HL-60/S4 (cell line): ENCODE measurements around the gene MAGI2.
"Not testable (repeated sequence)": the region's sequence is repeated elsewhere in the genome, so short reads cannot be mapped to it uniquely, and the experiment has no call there.

Experiments used
- in situ Hi-C: fragments of 300-500 bp; cut with MboI; formaldehyde crosslinking; loops from 2 replicates; pipeline ENCODE4 v1.14.3; 2022; ENCODE audit warnings: low sequenced_read_pairs

The MAGI2 gene

DNA sequence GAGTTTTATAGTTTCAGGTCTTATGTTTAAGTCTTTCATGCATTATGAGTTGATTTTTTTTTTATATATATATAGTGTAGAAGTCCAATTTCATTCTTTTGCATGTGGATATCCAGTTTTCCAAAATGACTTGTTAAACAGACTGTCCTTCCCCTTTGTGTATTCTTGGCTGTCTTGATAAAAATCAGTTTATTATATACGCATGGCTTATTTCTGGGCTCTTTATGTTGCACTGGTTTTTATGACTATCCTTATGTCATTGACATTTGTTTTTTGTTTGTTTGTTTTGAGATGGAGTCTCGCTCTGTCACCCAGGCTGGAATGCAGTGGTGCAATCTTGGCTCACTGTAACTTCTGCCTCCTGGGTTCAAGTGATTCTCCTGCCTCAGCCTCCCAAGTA lies 485.9 kb downstream of the MAGI2 start:
- in situ Hi-C loops = not testable (repeated sequence)

DNA sequence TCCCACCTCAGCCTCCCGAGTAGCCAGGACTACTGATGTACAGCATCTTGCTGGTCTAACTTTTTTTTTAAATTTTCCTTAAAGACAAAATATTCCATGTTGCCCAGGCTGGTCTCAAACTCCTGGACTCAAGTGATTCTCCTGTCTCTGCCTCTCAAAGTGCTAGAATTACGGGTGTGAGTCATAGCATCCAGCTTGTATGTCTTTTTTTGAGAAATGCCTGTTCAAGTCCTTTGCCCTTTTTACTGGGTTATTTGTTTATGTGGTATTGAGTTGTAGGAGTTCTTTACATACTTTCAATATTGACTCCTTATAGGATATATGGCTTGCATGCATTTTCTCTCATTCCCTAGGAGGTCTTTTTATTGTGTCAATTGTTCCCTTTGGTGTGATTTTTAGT lies 486.4 kb downstream of the MAGI2 start:
- in situ Hi-C loops = no loop called here

DNA sequence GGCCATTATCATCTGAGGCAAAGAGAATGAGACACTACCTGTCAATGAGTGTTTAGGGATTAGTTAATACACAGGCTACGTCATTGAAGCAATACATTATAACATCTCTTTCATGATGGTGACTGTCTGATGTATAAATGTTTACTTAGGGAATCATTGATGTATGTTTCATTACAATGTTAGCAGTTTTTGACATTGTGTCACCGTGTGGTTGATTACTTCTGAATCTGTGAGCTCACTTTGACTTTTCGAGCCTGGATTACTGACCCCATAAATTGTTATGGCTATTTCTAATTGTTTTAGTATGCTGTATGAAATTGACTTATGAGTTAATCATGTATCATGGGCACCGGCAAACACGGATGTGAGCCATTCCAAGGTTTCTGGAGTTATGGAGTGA lies 494.0 kb downstream of the MAGI2 start:
- in situ Hi-C loops = no loop called here

DNA sequence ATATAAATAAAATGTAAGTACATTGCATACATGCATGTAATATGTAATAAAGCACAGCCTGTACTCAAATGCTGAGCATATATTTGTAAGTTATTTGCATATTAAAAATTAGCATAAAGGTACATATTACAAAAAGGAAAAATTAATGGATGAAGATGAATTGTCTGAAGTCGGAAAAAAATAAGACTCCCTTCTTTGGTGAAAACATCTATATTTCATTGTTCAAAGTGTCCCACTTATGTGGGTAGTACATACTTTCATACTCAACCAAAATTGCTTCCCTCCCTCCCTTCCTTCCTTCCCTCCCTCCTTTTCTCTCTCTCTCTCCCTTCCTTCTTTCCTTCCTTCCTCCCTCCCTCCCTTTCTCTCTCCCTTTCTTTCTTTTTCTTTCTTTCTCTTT lies 498.1 kb downstream of the MAGI2 start:
- in situ Hi-C loops = no loop called here

DNA sequence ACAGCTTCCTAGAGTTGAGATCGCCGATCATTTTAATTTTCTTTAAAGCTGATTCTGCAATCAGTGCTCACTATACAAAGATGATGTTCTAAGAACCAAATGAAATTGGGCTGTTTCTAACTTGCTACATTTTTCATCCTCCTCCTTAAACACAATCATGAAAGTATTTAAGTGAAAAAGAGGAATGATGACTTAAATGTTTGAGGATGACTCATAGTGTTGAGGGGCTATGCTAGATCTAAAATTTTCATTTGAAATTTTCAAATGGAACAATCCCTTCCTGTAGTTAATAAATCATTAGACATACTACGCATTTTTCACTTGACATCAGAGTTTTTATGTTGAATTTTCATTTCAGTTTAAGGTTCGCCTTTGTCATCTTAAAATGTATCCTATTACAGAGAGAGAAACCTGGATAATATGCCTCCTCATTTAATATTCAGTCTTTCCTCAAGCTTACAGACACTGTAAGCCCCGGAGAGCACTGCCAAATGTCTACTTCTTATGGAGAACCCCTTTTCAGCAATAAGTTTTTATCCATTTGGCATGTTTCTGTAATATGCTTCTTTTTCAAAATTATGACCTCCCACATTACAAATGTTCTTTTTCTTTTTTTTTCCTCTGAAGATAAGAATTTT lies 499.6 kb downstream of the MAGI2 start:
- in situ Hi-C loops = no loop called here

DNA sequence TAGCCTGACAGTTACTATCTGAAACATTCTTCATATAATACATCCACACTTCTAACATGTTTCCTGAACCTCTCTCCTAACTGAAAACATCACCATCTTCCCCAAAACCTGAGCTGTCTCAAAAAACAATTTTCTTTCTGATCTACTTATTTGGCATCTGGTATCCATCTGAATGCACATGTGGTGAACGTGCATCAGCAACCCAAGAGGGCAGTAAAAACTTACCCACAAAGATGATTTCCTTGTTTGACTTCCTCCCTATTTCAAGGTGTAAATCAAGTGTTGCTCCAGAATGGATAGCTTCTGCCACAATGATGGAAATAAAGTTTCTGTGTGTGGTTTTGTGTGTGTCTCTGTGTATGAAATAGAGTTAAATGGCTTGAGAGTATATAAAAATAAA lies 500.4 kb downstream of the MAGI2 start:
- in situ Hi-C loops = no loop called here

DNA sequence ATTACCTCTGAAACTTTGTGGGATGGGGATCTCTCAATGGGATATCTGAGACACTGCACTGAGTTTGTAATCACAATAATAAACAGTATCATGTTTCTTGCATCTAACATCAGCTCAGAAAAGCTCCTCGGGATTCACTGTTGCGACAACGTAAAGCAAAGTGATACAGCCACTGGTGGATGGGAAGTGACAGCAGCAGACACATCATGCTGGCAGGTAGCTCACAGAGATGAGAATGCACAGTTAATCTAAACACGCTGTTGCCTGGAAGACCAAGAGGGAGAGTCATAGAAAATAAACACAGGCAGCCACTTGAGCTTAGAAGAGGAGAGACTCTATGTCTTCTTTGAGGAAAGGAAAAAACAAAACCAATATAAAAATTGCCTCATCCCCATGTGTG lies 513.8 kb downstream of the MAGI2 start:
- in situ Hi-C loops = no loop called here

DNA sequence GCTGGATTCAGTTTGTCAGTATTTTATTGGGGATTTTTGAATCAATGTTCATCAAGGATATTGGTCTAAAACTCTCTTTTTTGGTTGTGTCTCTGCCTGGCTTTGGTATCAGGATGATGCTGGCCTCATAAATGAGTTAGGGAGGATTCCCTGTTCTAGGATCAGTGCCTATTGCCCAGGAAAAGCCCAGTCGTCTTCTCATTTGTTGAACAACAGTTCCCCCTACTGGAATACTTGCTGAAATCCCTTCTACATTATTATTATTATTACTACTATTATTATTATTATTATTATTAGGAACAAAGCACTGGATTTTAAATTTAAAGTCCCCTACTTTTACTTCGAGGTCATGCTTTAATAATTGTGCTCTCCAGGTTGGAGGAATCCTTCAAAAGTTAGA lies 528.9 kb downstream of the MAGI2 start:
- in situ Hi-C loops = no loop called here

DNA sequence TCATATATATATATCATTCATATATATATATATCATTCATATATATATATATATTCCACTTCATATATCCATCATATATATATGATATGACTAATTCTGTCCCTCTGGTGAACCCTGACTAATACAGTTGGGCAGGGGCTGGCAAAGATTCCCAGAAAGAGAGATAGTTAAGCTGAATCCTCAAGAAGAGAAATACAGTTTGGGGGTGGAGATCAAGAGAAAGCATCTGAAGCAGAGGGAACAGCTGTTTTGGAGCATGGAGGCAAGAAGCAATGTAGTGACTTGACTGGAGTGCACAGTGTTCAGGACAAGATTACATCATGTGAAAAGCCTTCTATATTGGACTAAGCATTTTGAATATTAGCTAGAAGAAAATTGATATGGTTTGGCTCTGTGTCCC lies 540.7 kb downstream of the MAGI2 start:
- in situ Hi-C loops = no loop called here

DNA sequence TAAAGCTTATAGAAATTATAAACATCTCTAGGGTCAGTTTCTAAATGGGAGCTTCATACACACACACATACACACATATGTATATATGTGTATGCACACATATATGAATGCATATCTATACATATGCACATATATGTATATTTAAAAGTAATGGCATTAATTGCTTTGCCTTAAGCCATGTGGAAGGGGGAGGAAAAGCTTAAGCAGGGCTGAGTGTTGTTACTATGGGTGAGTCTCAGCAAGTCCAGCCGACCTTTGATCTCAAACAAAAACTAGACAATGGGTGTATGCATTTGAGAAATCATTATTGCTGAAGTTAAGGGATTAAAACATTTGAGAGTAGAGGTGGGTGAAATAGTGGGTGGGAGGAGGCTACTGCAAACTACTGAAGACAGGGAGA lies 546.7 kb downstream of the MAGI2 start:
- in situ Hi-C loops = no loop called here

DNA sequence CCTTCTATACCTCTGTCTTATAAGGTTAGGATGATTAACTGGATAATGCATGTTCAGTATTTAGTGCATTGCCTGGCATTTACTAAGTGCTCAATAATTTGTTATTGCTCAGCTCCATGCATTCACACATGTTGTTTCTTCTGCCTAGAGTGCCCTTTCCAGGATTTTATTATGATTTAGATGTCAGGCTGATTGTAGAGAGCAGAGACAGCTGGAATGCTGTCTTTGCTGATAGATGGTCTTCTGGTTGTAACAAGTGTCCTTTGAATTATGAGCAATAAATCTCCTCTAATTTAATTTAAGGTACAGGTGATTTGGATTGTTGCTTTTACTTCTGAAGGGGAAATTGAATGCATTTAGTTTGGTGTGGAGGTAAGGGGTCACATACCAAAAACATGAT lies 548.0 kb downstream of the MAGI2 start:
- in situ Hi-C loops = no loop called here

DNA sequence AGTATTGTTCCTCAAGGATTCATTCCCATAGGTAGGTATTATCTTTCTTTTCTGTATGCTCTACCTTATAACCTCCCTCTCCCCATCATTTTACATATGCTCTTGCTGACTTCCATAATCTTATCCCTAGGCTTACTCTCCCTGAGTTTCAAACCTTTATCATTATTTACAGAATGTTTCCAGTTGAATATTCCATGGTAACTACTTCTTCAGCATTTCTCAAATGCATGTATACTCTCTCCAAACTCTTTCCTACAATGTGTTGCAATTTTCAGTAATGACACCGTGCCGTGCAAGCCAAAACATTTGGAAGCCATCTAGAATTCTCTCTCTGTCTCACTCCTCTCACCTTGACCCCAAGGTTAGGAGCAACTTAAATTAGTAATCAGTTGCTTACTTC lies 548.5 kb downstream of the MAGI2 start:
- in situ Hi-C loops = no loop called here

DNA sequence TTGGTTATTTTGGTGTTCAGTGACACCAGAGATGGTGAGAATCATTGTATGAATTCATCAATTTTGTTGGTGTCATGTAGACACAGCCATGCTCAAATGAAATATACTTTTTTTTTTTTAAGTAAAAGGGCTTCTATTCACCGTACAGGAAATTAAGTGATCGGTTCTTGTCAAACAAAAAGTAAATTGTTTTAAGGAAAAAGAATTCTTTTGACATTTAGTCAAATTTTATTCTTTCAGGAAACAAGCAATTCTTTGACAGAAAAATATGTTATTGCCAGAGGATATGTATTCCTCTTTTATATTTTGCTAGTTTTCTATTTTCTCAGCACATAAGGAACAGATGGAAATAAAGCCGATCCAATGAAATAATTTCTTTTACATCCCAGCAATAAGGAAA lies 551.9 kb downstream of the MAGI2 start:
- in situ Hi-C loops = no loop called here

DNA sequence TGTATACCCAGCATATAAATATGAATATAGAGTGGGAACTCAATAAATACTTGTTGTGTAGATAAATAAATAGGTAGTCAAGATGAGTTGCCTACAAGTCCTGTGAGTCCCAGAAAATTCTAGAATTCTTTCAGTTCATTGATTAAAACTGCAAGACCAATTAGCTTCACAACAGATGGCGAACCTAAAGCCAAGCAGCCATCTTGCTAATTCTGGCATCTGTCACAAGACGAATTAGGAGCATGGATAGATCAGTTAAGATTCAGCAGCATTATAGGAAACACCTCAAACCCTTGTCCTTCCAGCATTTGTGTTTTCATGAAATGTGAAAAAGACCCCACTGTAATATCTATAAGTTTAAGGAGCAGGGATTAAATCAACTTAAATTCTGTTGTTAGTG lies 552.7 kb downstream of the MAGI2 start:
- in situ Hi-C loops = no loop called here

DNA sequence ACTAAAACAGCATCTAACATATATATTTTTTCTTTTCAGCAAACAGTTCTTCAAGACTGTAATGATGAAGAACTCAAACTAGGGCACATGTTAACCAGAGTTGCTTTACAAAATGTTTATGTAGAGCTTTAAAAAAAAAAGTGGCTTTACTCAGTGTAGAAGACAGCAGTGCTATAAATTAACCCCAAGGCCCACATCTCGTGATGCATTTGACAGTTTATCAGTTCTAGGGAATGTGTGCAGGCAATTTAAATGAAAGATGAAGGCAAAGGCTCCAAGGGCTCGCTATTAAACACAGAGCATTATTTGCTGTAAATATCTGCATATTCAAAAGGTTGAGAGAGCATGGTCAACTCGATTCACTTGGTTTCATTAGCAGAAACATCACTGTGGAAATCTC lies 558.1 kb downstream of the MAGI2 start:
- in situ Hi-C loops = no loop called here

DNA sequence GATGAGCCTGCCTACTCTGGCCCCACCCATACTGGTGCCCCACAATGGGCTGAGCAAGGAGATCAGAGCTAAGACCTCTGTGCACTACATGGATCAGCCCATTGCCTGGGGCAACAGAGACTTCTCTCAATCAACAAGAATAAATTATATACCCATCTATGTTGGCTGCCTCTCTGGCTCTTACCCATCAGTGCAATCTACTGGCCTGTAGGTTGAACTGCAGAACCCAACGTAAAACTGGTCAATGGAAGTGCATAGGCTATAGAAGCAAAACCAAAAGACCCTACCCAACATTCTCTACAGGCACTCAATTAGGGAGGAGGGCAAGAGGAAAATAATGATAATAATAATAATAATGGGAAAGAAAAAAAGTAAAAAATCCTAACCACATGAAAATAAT lies 574.3 kb downstream of the MAGI2 start:
- in situ Hi-C loops = no loop called here

DNA sequence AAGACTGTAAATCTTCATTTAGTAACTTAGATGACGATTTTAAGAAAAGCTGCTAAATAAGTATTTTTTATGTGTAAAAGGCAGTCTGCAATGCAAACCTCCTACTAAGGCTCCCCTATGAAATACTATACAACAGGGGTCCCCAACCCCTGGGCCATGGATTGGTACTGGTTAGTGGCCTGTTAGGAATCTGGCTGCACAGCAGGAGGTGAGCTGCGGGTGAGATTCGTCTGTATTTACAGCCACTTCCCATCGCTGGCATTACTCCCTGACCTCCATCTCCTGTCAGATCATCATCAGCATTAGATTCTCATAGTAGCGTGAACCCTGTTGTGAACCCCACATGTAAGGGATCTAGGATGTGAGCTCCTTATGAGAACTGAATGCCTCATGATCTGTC lies 580.4 kb downstream of the MAGI2 start:
- in situ Hi-C loops = no loop called here

DNA sequence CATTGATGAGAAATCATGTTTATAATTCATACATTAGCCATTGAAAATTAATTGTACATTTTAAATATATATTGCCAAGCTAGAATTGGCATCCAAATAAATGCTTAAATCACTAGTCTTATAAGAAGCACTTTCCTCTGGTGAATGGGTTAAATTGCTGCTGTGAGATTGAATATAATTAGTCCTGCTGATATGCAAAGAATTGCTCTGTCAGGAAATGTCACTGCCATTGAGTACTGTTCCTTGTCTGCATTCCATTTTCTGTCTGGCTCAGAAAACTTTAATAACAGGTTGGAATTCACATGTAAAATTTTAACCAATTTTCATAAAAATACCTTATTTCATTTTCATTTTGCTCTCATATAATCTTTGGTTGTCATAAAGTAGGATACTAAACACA lies 589.1 kb downstream of the MAGI2 start:
- in situ Hi-C loops = no loop called here

DNA sequence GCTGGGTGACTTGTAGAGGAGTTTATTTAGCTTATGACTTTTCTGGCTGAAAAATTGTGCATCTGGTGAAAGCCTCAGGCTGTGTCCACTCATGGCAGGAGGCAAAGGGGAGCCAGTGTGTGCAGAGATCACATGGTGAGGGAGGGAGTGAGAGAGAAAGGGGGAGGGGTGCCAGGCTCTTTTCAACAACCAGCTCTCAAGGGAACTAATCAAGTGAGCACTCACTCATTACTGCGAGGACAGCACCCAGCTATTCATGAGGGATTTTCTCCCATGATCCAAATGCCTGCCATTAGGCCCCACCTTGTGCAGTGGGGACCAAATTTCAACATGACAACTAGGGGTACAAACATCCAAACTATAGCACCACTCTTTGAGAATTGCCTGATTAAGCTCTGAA lies 590.2 kb downstream of the MAGI2 start:
- in situ Hi-C loops = no loop called here

DNA sequence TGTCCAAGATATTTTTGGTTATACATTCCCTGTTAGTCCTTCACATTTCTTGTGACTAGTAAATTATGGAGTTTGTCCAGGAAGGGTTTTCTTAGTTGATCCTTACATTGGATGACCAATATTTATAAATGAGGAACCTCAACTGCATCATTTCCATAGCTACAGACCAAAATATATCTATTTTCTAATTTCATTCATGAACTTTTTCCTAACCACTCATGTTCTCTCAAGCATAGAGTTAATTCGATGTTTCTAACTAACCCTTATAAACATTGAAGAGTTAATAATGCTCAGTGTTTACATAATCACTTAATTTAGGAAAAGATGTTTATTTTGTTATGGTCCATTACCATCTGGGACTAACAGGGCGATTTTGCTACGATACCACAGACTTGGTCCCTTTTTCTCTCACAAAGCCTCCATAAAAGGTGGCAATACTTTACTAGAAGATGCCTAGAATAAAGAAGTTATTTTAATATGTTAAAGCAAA lies 591.0 kb downstream of the MAGI2 start:
- in situ Hi-C loops = no loop called here

DNA sequence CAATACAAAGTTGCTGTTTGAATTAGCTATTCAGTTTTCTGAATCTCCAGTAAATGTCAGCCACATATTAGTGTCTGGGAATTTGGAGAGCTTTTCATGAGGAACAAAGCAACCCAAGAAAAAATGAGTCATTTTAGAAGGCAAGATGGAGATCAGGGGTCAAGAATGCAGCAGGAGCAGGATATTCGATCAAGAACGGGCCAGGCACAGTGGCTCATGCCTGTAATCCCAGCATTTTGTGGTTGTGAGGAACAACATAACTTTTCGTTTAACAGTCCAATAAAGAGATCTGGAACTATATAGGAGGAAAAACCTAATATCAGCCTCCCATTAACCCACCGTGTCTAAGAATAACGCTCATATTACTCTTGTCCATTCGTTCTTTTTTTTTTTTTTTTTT lies 600.5 kb downstream of the MAGI2 start:
- in situ Hi-C loops = no loop called here

DNA sequence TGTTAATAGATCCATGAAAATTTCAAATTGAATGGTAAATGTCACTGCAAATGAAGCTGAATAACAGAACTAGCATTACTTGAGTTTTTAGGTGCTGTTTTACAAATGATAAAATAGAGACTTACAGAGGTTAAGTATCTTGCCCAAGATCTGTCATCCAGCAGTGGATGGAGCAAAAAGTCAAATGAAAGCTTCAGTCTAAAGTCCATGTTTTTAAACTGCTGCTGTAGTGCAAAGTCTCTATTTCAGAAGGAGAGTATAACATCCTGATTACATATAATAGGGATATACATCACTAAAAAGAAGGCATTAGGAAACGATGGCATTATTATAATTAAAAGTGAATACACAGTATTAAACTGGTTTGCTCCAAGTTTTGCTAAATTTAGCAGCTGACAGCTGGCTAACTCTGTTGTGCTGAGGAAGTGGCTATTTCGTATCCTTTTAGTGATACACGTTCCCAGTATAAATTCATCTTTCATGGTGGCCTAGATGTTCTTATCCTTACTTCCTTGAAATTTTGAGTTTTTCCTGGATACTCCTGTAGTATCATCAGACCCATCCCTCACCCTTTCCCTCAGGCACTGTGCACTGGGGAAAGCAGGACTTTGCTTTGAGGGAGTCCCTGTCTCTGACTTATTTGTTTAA lies 603.2 kb downstream of the MAGI2 start:
- in situ Hi-C loops = no loop called here

DNA sequence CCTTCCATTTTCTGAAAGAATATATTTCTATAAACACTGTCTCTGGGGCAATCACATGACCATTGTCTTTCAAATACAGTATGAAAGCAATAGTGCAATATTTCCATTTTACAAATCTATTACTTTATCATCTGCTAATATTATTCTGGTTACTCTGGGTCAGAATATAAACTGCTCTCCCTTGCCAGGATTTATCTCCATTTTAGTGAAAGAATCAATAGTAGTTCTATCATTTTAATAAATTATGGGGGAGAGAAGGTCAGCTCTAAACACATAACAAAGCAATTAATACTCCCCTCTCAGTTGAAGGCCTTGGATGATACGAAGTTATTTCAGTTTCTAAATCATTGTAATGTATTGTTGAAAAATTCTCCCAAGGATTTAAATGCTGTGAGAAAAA lies 608.3 kb downstream of the MAGI2 start:
- in situ Hi-C loops = no loop called here
